Adrenal gland (tissue), 12 donors: ENCODE results near the gene STARD13. TPM values are rescaled to one million over a fixed set of nuclear protein-coding genes. Genes with fewer than 3 reads are reported as not detected.

Source experiments
- DNase-seq, 7 donors: peaks; one replicate each; pipeline ENCODE4 v3.0.0-alpha.2; 2019 to 2020
- H3K27ac ChIP-seq, 5 donors: fragments of 200-600 bp; sonication (generic) in 4 of 5; 1 replicate in 3 of 5; 2 replicates in 2 of 5; pipeline versions ENCODE4 v1.5.1 to v1.8.0; 2016 to 2020; ENCODE audit warnings: mild to moderate bottlenecking in 1 of 5
- H3K27me3 ChIP-seq: fragments of 200-600 bp; 2 replicates; pipeline ENCODE4 v1.8.0; 2021
- H3K36me3 ChIP-seq, 2 donors: fragments of 200-600 bp; replicated peaks in 1 of 2; 1 replicate in 1 of 2; 2 replicates in 1 of 2; pipeline versions ENCODE4 v1.5.1 to v1.8.0; 2018 to 2022
- H3K4me1 ChIP-seq, 2 donors: fragments of 200-600 bp; replicated peaks in 1 of 2; 1 replicate in 1 of 2; 2 replicates in 1 of 2; pipeline versions ENCODE4 v1.5.1 to v1.8.0; 2018 to 2021
- H3K4me3 ChIP-seq, 4 donors: fragments of 200-600 bp; sonication (generic) in 3 of 4; one replicate each; pipeline ENCODE4 v1.5.1; 2016 to 2018
- H3K9me3 ChIP-seq, 3 donors: fragments of 200-600 bp; sonication (generic) in 1 of 3; replicated peaks in 1 of 3; 1 replicate in 2 of 3; 2 replicates in 1 of 3; pipeline versions ENCODE4 v1.5.1 to v1.8.0; 2016 to 2021
- CTCF ChIP-seq, 6 experiments: fragments of 450-650 bp in 4 of 6; fragments of 200-600 bp in 2 of 6; sonication (generic) in 1 of 6; IDR thresholded peaks; 1 replicate in 5 of 6; 2 replicates in 1 of 6; pipeline versions ENCODE4 v1.5.1 to v1.8.0; 2016 to 2021; ENCODE audit warnings: antibody characterized with exemption in 6 of 6, mild to moderate bottlenecking in 2 of 6, moderate library complexity in 1 of 6
- POLR2A ChIP-seq, 2 donors: fragments of 450-650 bp; IDR thresholded peaks; one replicate each; pipeline ENCODE4 v1.6.1; 2017; ENCODE audit warnings: antibody characterized with exemption in 2 of 2, mild to moderate bottlenecking in 2 of 2, moderate library complexity in 1 of 2
- WGBS, 4 donors: extraction: QIAGEN DNeasy Blood & Tissue Kit in 2 of 4; methylation state at CpG; one replicate each; pipeline versions ENCODE4 v1.1.5 to v1.1.7; 2013 to 2017; 5-methylcytosine and 5-hydroxymethylcytosine counted together
- intact Hi-C, 2 donors: fragments of 100-400 bp; cut with DNase I; formaldehyde crosslinking; loops; one replicate each; pipeline versions ENCODE4 v1.14.1 to v1.15.0; 2022 to 2023
- polyA plus RNA-seq, 3 donors: library from polyadenylated mRNA; stranded (reverse); fragments of 200-250 nt in 2 of 3; fragments of 350-450 nt in 1 of 3; fragmentation: Illumina TruSeq in 1 of 3; extraction: RNeasy Lipid Tissue Mini Kit (QIAGEN cat#74804) in 1 of 3; gene quantifications; one replicate each; pipeline ENCODE4 v1.2.3, GENCODE V29; 2013 to 2014
- total RNA-seq, 9 donors: library from RNA; depleted of rRNA in 4 of 9; stranded (reverse); fragments of >200 nt in 4 of 9; fragments of 120-200 nt in 1 of 9; fragmentation: NEBNext Ultra II Directional in 1 of 9; extraction: Animal tissue kit (Norgen Biotek cat#: 25700) in 1 of 9; gene quantifications; one replicate each; pipeline versions ENCODE4 v1.1.0 to v1.2.4, GENCODE V29; 2013 to 2023
- donor health status: healthy with polysubstance abuse.
- donor health status: Bipolar disorder and iron deficiency.
- donor health status: DM: yes; HTN: yes; CAD: no.
- donor health status: DM: no; HTN: no; CAD: no.
- donor health status: DM: no; HTN: no; CAD: no.
- donor health status: DM: yes; HTN: yes; CAD: no.

Gene STARD13
- total and polyA plus RNA-seq, 12 donors: 10.5 to 79.8 (median 33.6) TPM

GRCh38 chr13:33323801-33324510, 38.4 kb upstream of the STARD13 start:
- H3K4me1 ChIP-seq: peaks cover 0 to 10% of the 10 kb centered on the region in 2 donors
- no peaks in the 10 kb centered on the region for H3K36me3 ChIP-seq
- WGBS, 4 donors: 81 to 88% (median 83%) methylated on average over 7 of the region's 7 CpGs
- intact Hi-C loops: no loop called here
- DNase-seq: no peak
- no peaks in the 10 kb centered on the region for H3K9me3 ChIP-seq
- H3K4me3 ChIP-seq: no peak overlapping the region
- H3K27me3 ChIP-seq: no peaks in the 10 kb centered on the region
- no peak overlapping the region for H3K27ac ChIP-seq
- TF ChIP-seq CTCF (IDR thresholded peaks at IDR 0.05) (no peak), POLR2A (IDR thresholded peaks at IDR 0.05) (no peak)

GRCh38 chr13:33322965-33323668, 37.6 kb upstream of the STARD13 start:
- intact Hi-C loops: no loop called here
- Histone ChIP-seq H3K4me1 (peaks cover 0 to 10% of the 10 kb centered on the region in 2 donors), H3K27me3 (no peaks in the 10 kb centered on the region), H3K4me3 (no peak overlapping the region), H3K9me3 (no peaks in the 10 kb centered on the region), H3K27ac (peak overlapping the region in 1 of 5 donors; percentile 39), H3K36me3 (no peaks in the 10 kb centered on the region)
- WGBS, 4 donors: 90 to 92% (median 90%) methylated on average over 7 of the region's 7 CpGs
- DNase-seq: no peak
- TF ChIP-seq CTCF (IDR thresholded peaks at IDR 0.05) (no peak), POLR2A (IDR thresholded peaks at IDR 0.05) (no peak)

GRCh38 chr13:33322543-33322809, 36.9 kb upstream of the STARD13 start:
- TF ChIP-seq POLR2A (IDR thresholded peaks at IDR 0.05) (no peak), CTCF (IDR thresholded peaks at IDR 0.05) (no peak)
- no peaks in the 10 kb centered on the region for H3K36me3 ChIP-seq
- H3K27ac ChIP-seq: peak overlapping the region in 1 of 5 donors; percentile 39
- H3K9me3 ChIP-seq: no peaks in the 10 kb centered on the region
- intact Hi-C loops: no loop called here
- peak in 5 of 7 donors; percentile 16 to 72 (median 28) for DNase-seq
- H3K4me1 ChIP-seq: peaks cover 0 to 10% of the 10 kb centered on the region in 2 donors
- 68 to 84% (median 77%) methylated on average over 5 of the region's 5 CpGs for WGBS, 4 donors
- H3K4me3 ChIP-seq: peak overlapping the region in 1 of 4 donors; percentile 4
- no peaks in the 10 kb centered on the region for H3K27me3 ChIP-seq

- H3K27ac ChIP-seq: peak overlapping the region in 3 of 5 donors; percentile 11 to 63 (median 59)
Observed at GRCh38 chr13:33321686-33322542, 36.4 kb upstream of the STARD13 start.

More at GRCh38 chr13:33321686-33322542, 36.4 kb upstream of the STARD13 start:
- 68 to 74% (median 69%) methylated on average over 11 of the region's 11 CpGs for WGBS, 4 donors
- DNase-seq: no peak
- Histone ChIP-seq H3K4me1 (peaks cover 0 to 10% of the 10 kb centered on the region in 2 donors), H3K9me3 (no peaks in the 10 kb centered on the region), H3K36me3 (no peaks in the 10 kb centered on the region), H3K27me3 (no peaks in the 10 kb centered on the region), H3K4me3 (peak overlapping the region in 1 of 4 donors; percentile 4)
- TF ChIP-seq CTCF (IDR thresholded peaks at IDR 0.05): no peak
- TF ChIP-seq POLR2A (IDR thresholded peaks at IDR 0.05): no peak
- intact Hi-C loops: no loop called here
